HT1080 (cell line): Measurements from ENCODE around the gene SMIM5. TPM values are rescaled to one million over a fixed set of nuclear protein-coding genes. Genes with fewer than 3 reads are reported as not detected.
"Not testable (repeated sequence)": the region's sequence is repeated elsewhere in the genome, so short reads cannot be mapped to it uniquely, and the experiment has no call there.

ENCODE experiments used
- DNase-seq: peaks from one replicate; pipeline ENCODE4 v3.0.0-alpha.2; 2015; ENCODE audit warnings: low read depth
- polyA plus RNA-seq, 2 experiments: library from polyadenylated mRNA; depleted of rRNA; stranded (reverse); fragments of >200 nt; gene quantifications; 2 replicates each; pipeline ENCODE4 v1.2.3, GENCODE V29; 2015
- total RNA-seq: library from RNA; depleted of rRNA; stranded (reverse); fragments of >200 nt; shearing (Covaris generic); gene quantifications from 2 replicates; pipeline ENCODE4 v1.2.3, GENCODE V29; 2014; rRNA removed

SMIM5 gene, protein sequence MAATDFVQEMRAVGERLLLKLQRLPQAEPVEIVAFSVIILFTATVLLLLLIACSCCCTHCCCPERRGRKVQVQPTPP
- total RNA-seq: not detected in 2 replicates
- not detected in 2 replicates for polyA plus RNA-seq (2015; cell fraction: cytosol; rRNA removed)
- 0.15 TPM in 1 of 2 replicates, not detected in the other for polyA plus RNA-seq (2015; cell fraction: nucleus; rRNA removed)

DNA sequence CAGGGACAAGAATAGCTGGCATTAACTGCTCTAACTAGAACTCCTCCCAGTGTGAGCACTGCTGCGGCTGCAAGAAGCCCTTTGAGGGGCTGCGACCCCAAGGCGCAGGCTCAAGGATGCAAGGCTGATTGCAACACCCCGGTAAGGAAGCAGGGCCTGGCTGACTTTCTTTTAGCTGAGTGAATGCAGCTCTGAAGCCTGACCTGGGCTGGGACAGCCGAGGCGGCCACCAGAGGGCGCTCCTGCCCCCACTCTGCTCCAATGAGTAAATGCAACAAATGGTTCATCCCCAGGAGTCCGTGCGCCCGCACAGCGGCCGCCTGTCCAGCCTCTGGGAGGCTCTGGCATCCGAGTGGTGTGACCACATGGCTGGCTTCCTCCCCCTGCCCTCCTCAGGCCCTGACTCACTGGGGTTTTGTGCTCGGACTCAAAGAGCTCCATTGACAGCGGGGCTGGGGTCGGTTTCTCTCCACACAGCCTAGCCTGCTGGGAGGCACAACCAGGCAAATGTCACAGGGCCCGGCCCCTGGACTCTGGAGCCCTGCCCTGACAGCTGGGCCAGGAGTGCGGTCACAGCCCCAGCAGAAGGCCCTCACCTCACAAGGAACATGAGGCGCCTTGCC lies at the start of gene SMIM5:
Gene SMIM5 (plus strand): TSS at position 572 of the 623 bp plus-strand sequence. CDS start 6,768 bp downstream, outside the sequence.
- DNase-seq: peak; percentile 82

DNA sequence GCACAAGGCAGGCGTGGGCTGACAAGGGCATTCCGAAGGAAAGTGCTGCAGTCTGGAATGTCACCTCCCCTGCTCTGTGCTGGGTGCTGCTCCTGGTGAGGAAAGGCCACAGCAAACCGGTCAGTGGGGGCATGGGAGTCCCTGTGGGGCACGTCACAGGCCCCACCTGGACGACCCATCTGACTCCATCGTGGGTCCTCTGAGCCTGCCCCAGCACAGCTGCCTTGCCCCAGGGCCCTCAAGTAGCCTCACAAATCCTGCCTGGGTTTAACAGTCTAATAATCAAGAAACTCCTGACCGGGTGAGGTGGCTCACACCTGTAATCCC lies 48.4 kb upstream of the SMIM5 start:
- DNase-seq: no peak

DNA sequence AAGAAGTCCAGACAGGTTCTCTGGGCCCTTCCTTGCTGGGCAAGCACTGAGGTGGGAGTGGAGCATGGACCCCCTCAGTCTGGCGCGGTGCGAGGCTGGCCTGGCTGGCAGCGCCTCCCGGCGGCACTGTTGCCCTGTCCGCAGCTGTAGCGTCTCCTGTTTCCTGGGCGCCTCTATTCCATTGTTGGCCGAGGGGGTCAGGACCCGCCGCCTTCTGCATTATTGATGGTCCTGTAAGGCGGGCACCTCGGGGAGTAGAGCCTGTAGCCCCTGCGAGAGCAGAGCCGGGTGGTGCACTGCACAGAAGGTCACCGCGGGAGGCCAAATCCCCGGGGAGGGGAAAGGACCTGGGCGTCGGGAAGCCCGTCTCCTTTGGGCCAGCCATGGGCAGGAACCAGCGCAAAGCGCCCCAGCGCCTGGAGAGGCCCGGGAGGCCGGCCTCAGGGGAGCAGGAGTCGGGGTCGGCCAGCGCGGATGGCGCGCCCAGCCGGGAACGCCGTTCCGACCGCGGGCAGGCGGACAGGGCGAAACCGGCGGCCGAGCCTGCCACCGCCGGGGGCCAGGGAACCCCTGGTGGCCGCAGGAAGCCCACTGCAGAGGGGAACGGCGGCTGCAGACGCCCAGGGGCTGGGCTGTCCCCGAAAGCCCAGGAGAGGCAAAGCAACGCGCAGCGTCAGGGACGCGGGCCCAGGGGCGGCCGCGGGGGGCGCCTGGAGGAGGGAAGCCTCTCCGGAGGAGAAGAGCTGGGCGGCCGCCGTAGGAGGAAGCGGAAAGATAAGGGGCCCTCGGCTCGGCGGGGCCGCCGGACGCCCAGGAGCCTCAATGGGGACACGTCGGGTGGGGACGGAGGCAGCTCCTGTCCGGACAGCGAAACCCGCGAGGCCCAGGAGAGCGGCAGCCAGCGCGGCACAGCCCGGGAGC lies 45.3 kb upstream of the SMIM5 start, which contains the start of gene MYO15B:
Gene MYO15B (plus strand): TSS at position 126 of the 921 bp plus-strand sequence. CDS start 258 bp downstream, at position 384.
- no peak for DNase-seq

DNA sequence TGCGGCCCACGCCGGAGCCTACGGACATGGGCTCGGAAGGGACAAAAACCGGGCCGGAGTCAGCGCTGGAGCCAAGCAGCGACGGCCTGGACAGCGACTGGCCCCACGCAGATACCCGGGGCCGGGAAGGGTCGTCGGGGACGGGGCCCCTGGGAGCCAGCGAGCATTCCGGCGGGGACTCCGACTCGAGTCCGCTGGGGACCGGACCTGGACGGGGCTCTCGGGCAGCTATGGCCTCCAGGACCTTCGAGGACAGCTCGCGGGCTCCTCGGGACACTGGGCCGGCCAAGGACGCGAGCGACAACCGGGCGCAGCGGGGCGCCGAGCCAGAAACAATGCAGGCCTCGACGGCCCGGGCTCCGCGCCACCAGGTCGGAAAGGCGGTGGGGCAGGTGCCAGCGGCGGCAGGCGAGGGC lies 44.6 kb upstream of the SMIM5 start:
- no peak for DNase-seq

DNA sequence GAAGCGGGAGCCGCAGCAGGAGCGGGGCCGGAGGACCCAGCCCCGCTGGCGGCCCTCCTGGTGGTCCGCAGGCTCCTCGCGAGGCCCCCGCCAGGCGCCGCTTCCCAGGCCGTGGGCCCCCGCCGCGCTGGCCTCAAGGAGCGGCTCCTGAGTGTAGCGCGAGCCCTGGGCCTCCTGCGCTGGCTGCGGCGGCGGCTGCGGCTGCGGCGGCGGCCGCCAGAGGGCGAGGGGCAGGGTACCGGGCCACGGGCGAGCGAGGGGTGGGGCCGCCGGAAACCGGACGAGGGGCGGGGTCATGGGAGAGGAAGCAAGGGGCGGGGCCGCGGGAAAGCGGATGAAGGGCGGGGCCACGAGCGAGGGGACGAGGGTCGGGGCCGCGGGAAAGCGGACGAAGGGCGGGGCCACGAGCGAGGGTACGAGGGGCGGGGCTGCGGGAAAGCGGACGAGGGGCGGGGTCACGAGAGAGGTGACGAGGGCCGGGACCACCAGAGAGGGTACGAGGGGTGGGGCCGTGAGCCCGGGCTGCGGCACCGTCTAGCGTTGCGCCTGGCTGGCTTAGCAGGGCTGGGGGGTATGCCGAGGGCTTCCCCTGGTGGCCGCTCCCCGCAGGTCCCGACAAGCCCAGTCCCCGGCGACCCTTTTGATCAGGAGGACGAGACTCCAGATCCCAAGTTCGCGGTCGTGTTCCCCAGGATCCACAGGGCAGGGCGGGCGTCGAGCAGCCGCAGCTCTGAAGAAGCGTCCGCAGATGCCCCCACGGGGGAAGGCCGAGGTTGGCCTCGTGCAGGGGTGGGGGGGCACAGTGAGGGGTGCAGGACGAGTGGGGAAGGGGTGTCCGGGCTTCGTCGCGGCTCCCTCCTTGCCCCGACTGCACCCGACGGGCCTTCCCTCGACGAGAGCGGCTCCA lies 44.0 kb upstream of the SMIM5 start:
- no peak for DNase-seq

DNA sequence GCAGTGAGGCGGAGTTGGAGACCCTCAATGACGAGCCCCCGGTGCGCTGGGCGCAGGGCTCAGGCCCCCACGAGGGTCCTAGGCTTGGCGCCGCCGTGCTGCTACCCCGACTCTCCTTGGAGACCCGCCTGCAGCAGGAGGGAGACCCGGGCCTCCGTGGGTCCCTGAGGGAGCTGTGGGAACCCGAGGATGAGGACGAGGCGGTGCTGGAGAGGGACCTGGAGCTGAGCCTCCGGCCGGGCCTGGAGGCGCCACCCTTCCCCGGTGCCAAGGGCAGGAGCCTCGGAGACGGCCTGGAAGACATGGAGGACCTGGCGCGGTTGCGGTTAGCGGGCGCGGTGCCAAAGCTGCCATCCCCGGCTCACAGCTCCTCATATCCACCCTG lies 43.3 kb upstream of the SMIM5 start:
- DNase-seq: no peak

DNA sequence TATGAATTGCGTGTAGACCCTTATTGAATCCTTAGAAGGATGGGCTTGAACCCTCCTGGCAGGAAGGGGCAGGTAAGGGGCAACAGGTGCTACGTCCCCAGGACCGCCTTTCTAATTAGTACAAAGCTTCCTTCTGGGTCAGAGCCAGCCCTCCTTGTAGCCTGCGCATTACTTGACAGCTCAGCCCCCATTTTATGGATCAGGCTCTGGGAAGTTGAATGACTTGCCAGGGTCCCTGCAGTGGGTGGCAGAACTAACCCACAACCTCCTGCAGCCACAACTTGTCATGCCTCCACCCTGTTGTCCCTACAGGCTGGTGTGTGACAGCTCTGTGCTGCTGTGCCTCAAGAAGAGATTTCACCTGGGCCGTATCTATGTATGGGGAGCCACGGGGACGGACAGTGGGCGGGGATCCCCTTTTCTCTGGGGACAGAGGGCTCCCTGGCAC lies 42.9 kb upstream of the SMIM5 start:
- DNase-seq: no peak

DNA sequence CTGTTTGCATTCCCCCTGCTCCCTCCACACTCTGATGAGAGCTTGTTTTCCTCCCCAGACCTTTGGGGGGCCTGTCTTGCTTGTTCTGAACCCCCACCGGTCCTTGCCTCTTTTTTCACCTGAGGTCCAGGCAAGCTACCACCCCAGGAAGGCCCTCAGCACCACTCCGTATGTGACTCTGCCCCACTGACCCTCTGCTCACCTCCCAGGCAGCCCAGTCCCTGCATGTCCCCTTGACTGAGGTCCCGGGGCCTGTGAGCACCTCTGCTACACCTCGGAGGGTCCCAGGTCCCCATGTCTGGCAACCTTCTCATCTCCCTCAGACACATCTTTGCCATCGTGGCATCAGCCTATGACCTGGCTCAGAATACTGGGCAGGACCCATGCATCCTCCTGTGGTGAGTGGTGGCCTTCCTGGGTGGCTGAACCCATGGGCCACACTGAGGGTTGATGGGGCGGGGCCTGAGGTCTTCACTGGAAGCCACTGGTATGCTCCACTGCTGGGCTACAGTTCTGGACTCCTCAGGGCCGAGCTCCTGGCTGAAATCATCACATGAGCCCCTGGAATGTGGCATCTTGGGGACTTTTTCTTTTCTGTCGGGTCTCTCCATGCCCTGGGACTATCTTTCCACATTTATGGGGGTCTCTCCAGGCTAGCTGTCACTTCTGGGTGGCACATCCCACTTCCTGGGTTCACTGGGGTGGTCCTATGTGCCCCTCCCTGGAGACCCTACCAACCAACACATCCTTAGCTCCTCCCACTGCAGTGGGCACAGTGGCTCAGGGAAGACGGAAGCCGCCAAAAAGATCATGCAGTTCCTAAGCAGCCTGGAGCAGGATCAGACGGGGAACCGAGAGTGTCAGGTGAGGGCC lies 42.1 kb upstream of the SMIM5 start:
- no peak for DNase-seq

DNA sequence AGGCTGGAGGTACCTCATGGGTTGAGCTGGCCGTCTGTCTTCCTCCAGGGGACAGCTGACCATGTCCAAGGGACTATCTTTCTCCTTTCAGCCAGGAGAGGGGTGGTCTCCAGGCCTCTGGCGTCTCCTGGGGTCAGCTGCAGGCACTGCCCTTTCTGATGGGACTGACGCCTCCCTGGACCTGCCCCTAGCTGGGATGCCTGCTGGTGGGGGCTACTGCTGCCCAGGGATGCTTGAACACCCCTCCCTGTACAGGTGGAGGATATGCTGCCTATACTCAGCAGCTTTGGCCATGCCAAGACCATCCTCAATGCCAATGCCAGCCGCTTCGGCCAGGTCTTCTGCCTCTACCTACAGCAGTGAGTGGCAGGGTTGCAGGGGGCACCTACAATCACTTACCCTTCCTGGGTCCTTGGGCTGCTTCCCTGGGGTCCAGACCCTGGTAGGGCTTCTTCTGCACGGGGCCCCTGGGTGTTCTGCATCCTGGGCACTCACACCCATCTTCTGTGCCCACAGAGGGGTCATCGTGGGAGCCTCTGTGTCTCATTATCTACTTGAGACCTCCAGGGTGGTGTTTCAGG lies 41.4 kb upstream of the SMIM5 start:
- DNase-seq: no peak

DNA sequence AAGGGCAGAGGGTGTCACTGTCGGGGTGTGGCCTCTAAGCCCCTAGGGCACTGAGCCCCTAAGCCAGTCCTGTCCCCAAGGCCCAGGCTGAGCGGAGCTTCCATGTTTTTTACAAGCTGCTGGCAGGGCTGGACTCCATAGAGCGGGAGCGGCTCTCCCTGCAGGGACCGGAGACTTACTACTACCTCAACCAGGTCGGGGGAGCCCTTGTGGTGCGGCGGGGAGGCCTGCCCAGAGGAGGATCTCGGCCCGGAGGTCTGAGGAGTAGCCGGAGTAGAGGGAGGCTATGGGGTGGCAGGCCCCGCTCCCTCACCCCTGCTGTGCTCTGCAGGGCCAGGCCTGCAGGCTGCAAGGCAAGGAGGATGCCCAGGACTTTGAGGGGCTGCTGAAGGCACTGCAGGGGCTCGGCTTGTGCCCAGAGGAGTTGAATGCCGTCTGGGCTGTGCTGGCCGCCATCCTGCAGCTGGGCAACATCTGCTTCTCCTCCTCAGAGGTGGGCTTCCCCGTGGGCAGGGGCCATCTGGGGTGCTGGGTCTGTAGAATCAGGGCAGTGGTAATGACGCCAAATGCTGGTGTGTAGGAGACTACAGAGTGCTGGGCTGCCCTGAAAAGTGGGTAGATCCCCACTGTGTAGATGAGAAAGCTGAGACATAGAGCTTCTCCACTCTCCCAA lies 40.8 kb upstream of the SMIM5 start:
- DNase-seq: no peak

DNA sequence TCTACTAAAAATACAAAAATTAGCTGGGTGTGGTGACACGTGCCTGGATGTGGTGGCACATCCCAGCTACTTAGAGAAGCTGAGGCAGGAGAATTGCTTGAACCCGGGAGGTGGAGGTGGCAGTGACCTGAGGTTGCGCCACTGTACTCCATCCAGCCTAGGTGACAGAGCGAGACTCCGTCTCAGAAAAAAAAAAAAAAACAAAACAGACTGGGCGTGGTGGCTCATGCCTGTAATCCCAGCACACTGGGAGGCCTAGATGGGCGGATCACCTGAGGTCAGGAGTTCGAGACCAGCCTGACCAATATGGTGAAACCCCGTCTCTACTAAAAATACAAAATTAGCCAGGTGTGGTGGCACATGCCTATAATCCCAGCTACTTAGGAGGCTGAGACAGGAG lies 39.8 kb upstream of the SMIM5 start:
- DNase-seq: not testable (repeated sequence)

DNA sequence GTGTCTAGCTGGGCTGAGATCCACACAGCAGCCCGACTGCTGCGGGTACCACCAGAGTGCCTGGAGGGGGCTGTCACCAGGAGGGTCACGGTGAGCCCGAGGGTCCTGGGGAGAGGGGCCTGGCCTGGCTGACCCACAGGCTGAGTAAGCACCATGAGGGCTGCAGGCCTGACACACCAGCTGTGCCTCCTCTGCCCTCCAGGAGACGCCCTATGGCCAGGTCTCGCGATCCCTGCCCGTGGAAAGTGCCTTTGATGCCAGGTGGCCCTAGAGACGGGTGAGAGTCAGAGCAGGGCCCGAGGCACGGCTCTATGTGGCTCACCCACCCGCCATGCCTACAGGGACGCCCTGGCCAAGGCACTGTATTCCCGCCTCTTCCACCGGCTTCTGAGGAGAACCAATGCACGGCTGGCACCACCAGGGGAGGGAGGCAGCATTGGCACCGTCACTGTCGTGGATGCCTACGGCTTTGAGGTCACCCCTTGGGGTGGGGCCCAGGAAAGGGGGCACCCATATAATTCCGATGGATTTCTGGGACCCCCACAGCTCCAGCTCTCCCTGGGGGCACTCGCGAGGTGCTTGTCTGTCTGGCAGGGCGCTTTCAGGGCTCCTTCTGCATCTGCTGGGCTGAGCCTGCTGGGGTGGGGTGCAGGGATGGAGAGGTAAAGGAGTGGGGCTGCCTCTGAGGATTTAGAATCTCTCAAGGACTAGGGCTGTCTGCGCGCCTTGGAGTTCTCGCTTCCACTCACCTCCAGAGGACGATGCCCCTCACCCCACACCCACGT lies 38.5 kb upstream of the SMIM5 start:
- DNase-seq: no peak

DNA sequence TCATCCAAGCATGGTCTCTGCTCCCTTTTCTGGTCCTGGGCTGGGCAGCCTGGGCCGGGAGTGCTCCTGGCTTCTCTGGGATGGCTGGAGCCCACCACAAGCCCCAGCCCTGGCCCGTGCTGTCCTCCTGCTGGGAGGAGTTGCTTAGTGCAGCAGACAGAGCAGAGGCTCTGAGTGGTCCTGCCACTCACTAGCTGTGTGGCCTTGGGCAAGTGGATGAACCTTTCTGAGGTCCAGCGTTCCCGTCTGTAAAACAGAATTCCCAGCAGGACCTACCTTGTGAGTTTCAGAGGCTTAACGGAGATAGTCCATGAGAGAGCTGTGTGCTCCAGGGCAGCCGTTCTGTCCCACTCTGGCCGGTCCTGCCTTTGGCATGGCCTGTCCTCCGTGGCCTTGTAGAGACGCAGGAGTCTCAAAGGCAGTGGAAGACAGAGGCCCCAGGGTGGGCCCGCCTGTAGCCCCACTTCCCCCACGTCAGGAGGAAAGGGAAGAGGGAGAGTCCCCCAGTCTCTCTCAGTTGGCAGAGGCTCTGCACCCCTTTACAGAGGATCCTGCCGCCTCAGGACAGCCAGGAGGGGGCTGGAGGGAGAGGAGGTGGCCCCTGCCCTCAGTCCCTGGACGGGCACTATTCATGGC lies 37.8 kb upstream of the SMIM5 start:
- DNase-seq: no peak

DNA sequence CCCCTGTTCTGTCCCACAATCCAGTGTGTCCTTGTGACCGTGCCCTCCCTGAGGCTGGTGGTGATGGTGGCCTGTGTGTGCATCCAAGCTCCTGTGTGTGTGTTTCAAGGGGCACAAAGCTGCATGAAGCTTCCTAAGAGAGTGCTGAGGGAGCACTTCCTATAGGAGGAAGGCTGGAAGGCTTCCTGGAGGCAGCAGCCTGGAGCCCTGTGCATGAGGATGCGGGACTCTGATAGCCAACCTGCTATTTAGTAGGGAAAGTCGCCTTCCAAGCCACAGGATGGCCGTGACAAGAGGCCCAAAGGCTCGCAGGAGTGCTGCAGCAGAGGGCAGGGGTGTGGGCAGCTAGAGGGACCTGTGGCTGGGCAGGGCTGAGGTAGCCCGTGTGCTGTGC lies 37.3 kb upstream of the SMIM5 start:
- no peak for DNase-seq

DNA sequence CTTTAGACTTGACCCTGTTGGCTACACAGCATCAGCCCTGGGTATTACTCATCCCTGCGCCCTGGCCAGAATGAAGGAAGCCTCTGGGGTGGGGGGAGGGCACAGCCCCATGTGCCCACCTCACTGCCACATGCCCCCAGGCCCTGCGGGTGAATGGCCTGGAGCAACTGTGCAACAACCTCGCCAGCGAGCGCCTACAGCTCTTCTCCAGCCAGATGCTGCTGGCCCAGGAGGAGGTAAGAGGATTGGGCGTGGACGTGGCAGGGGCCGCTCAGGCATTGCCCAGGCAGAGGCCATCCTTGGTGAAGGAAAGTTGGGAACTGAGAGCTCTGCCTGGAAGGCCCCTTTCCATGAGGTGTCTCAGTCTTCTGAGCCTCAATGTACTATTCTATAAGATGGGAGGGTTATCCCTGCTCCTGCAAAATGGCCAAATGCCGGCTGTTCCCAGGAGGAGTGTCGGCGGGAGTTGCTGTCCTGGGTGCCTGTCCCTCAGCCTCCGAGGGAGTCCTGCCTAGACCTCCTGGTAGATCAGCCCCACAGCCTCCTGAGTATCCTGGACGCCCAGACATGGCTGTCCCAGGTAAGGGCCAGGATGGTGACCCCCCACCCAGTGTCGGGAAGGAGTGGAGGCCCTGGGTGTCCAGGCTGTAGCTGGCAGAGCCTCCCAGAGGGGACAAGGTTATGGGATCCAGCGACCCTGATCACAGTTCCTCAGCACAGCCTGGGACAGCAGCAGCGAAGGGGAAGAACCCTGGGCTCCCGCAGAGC lies 36.7 kb upstream of the SMIM5 start:
- DNase-seq: no peak

DNA sequence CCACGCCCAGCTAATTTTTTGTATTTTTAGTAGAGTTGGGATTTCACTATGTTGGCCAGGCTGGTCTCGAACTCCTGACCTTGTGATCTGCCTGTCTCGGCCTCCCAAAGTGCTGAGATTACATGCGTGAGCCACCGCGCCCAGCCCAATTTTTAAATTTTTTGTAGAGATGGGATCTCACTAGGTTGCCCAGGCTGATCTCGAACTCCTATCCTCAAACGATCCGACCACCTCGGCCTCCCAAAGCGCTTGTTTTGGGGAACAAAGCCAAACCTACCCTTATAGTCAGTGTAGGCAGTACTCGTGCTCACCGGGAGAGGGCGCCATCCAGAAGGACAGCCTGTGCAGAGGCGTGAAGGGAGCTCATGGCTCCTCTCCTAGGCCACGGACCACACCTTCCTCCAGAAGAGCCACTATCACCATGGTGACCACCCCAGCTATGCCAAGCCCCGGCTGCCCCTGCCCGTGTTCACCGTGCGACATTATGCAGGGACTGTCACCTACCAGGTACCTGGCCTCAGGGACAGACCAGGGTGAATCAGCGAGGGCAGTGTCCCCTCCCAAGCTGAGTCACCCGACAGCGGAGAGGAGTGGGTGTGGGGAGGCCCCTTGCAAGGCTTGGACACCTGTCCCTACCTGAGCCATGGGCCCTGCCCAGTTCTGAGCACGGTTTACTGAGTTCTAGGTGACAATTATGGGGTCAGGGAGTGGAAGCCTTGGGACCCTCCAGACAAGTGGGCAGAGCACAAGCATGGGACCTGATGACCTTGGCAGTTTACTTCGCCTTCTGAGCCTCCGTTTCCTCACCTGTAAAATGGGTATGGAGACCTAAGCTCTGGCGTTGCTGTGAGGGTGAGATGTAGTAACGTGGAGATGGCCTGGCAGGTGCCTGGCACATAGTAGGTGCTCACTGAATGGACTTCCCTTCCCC lies 31.9 kb upstream of the SMIM5 start:
- DNase-seq: peak; percentile 37
